ENCODE measurements around the gene PORCN. TPM values are rescaled to one million over a fixed set of nuclear protein-coding genes. Genes with fewer than 3 reads are reported as not detected.
"Not testable (repeated sequence)": the region's sequence is repeated elsewhere in the genome, so short reads cannot be mapped to it uniquely, and the experiment has no call there.

PORCN gene
- total RNA-seq, 1 donor from 2014 or later, result 14.8 TPM

GRCh38 chrX:48509619-48510018 lies 827 bp downstream of the PORCN start:
- intact Hi-C loops (cut with micrococcal nuclease), result loop anchor here (1.0 to 2.0 kb wide), 2 partner anchors 31 to 65 kb away; partner anchors contain the start of gene RBM3

GRCh38 chrX:48511560-48511959 lies 2.8 kb downstream of the PORCN start:
- intact Hi-C loops (cut with micrococcal nuclease), result no loop called here

- intact Hi-C loops (cut with micrococcal nuclease), result no loop called here
Observed at GRCh38 chrX:48512371-48512935, 3.7 kb downstream of the PORCN start.

- intact Hi-C loops (cut with micrococcal nuclease), result no loop called here
Observed at GRCh38 chrX:48513670-48514069, 4.9 kb downstream of the PORCN start.

- intact Hi-C loops (cut with micrococcal nuclease), result no loop called here
Observed at GRCh38 chrX:48514126-48514806, 5.5 kb downstream of the PORCN start.

- intact Hi-C loops (cut with micrococcal nuclease), result no loop called here
Observed at GRCh38 chrX:48514868-48515460, 6.2 kb downstream of the PORCN start.

- intact Hi-C loops (cut with micrococcal nuclease), result no loop called here
Observed at GRCh38 chrX:48515842-48516241, 7.0 kb downstream of the PORCN start.

GRCh38 chrX:48516285-48516684 lies 7.5 kb downstream of the PORCN start:
- intact Hi-C loops (cut with micrococcal nuclease), result no loop called here

- intact Hi-C loops (cut with micrococcal nuclease), result no loop called here
Observed at GRCh38 chrX:48516987-48517386, 8.2 kb downstream of the PORCN start.

- intact Hi-C loops (cut with micrococcal nuclease), result not testable (repeated sequence)
Observed at GRCh38 chrX:48519481-48519880, 10.7 kb downstream of the PORCN start.

GRCh38 chrX:48520455-48520854 lies 11.7 kb downstream of the PORCN start:
- intact Hi-C loops (cut with micrococcal nuclease), result no loop called here

GRCh38 chrX:48520976-48521352 lies 12.2 kb downstream of the PORCN start:
- intact Hi-C loops (cut with micrococcal nuclease), result loop anchor here (1.0 kb wide), 5 partner anchors 13 to 748 kb away; partner anchors contain the start of genes FTSJ1, PORCN, PPP1R3F and RBM3

GRCh38 chrX:48521353-48522243 lies 12.8 kb downstream of the PORCN start, which contains the start of gene EBP:
EBP (plus strand) TSS chrX:48521808; CDS start chrX:48523772, 1,964 bp downstream.
- intact Hi-C loops (cut with micrococcal nuclease), result loop anchor here (1.0 kb wide), 5 partner anchors 13 to 748 kb away; partner anchors contain the start of genes FTSJ1, PORCN, PPP1R3F and RBM3

GRCh38 chrX:48522291-48522690 lies 13.5 kb downstream of the PORCN start:
- intact Hi-C loops (cut with micrococcal nuclease), result no loop called here

- intact Hi-C loops (cut with micrococcal nuclease), result no loop called here
Observed at GRCh38 chrX:48523682-48524081, 14.9 kb downstream of the PORCN start.

- intact Hi-C loops (cut with micrococcal nuclease), result not testable (repeated sequence)
Observed at GRCh38 chrX:48525853-48526252, 17.1 kb downstream of the PORCN start.

- intact Hi-C loops (cut with micrococcal nuclease), result no loop called here
Observed at GRCh38 chrX:48530736-48531135, 21.9 kb downstream of the PORCN start.

- intact Hi-C loops (cut with micrococcal nuclease), result no loop called here
Observed at GRCh38 chrX:48531358-48531959, 22.7 kb downstream of the PORCN start.

- intact Hi-C loops (cut with micrococcal nuclease), result no loop called here
Observed at GRCh38 chrX:48532161-48532560, 23.4 kb downstream of the PORCN start.

- intact Hi-C loops (cut with micrococcal nuclease), result no loop called here
Observed at GRCh38 chrX:48533165-48533564, 24.4 kb downstream of the PORCN start.

Measured in T-helper 2 cell treated with Interferon-gamma antibody and Interleukin-4, amounts not matched to agents 100 ng/mL and 5 ng/mL, for 36 hours (primary cell).